Activated naive CD4-positive, alpha-beta T cell treated with anti-CD3 and anti-CD28 coated beads for 36 hours (primary cell): Measurements from ENCODE around the gene MED14. TPM values are rescaled to one million over a fixed set of nuclear protein-coding genes. Genes with fewer than 3 reads are reported as not detected.

Source experiments
- CTCF ChIA-PET: fragments of 350-600 bp; sonication (Branson Sonifier 250); formaldehyde crosslinking; loops from one replicate; lab custom pipeline; 2021; ENCODE audit warnings: antibody characterized with exemption; lab: Charles Lee
- DNase-seq: peaks from one replicate; pipeline ENCODE4 v3.0.0-alpha.2; 2020
- H3K27ac Mint-ChIP-seq: one replicate; pipeline ENCODE4 v1.8.0; 2021; ENCODE audit warnings: mild to moderate bottlenecking, mixed read lengths
- H3K27me3 Mint-ChIP-seq: one replicate; pipeline ENCODE4 v1.8.0; 2021; ENCODE audit warnings: low read depth, mixed read lengths
- H3K36me3 Mint-ChIP-seq: one replicate; pipeline ENCODE4 v1.8.0; 2021; ENCODE audit warnings: low read depth, mixed read lengths
- H3K4me1 Mint-ChIP-seq: one replicate; pipeline ENCODE4 v1.8.0; 2021; ENCODE audit warnings: low read depth, mixed read lengths
- H3K4me3 Mint-ChIP-seq: one replicate; pipeline ENCODE4 v1.8.0; 2021; ENCODE audit warnings: mild to moderate bottlenecking, moderate library complexity, mixed read lengths
- H3K9me3 Mint-ChIP-seq: one replicate; pipeline ENCODE4 v1.8.0; 2021; ENCODE audit warnings: mixed read lengths
- intact Hi-C: fragments of 100-400 bp; cut with micrococcal nuclease; formaldehyde crosslinking; loops from one replicate; pipeline ENCODE4 v1.15.1; 2023
- total RNA-seq, 2 experiments: library from RNA; stranded (reverse); gene quantifications; one replicate each; pipeline ENCODE4 v1.2.3, GENCODE V29; 2021

The MED14 gene
- total RNA-seq, 2 experiments from 2014 or later, result 47.3 to 50.8 TPM

GRCh38 chrX:40687169-40687568 is 48.2 kb downstream of the MED14 start:
- Mint-ChIP-seq H3K4me1 (peaks cover 23% of the 10 kb centered on the region), H3K9me3 (no peaks in the 10 kb centered on the region), H3K36me3 (peaks cover 23% of the 10 kb centered on the region), H3K27ac (no peak overlapping the region), H3K4me3 (no peak overlapping the region), H3K27me3 (no peaks in the 10 kb centered on the region)
- CTCF ChIA-PET, result no interaction called here
- DNase-seq, result no peak
- intact Hi-C loops, result loop anchor here (5.0 kb wide), 1 partner anchor 40 kb away; no protein-coding TSS in a partner anchor

- no peaks in the 10 kb centered on the region for H3K27me3 Mint-ChIP-seq
- intact Hi-C loops, result loop anchor here (5.0 kb wide), 1 partner anchor 42 kb away; no protein-coding TSS in a partner anchor
- no peak overlapping the region for H3K27ac Mint-ChIP-seq
- peaks cover 18% of the 10 kb centered on the region for H3K36me3 Mint-ChIP-seq
- no peak overlapping the region for H3K4me3 Mint-ChIP-seq
- CTCF ChIA-PET, result interaction anchor here (1.3 kb wide), 1 partner anchor 109 kb away, joined by 4 read pairs; no protein-coding TSS in a partner anchor
- DNase-seq, result peak; percentile 4
- peaks cover 23% of the 10 kb centered on the region for H3K4me1 Mint-ChIP-seq
- H3K9me3 Mint-ChIP-seq, result no peaks in the 10 kb centered on the region
Measured at GRCh38 chrX:40685362-40685918, 49.9 kb downstream of the MED14 start.

GRCh38 chrX:40684092-40684491 is 51.2 kb downstream of the MED14 start:
- Mint-ChIP-seq H3K4me1 (peaks cover 23% of the 10 kb centered on the region), H3K36me3 (peaks cover 20% of the 10 kb centered on the region), H3K27me3 (no peaks in the 10 kb centered on the region), H3K4me3 (no peak overlapping the region), H3K9me3 (no peaks in the 10 kb centered on the region), H3K27ac (no peak overlapping the region)
- intact Hi-C loops, result no loop called here
- DNase-seq, result no peak
- CTCF ChIA-PET, result interaction anchor here (1.1 kb wide), 1 partner anchor 32 kb away, joined by 3 read pairs; no protein-coding TSS in a partner anchor

- no peak for DNase-seq
- no peaks in the 10 kb centered on the region for H3K9me3 Mint-ChIP-seq
- CTCF ChIA-PET, result interaction anchor here (1.1 kb wide), 1 partner anchor 31 kb away, joined by 3 read pairs; no protein-coding TSS in a partner anchor
- no peak overlapping the region for H3K27ac Mint-ChIP-seq
- peaks cover 19% of the 10 kb centered on the region for H3K36me3 Mint-ChIP-seq
- intact Hi-C loops, result no loop called here
- H3K4me1 Mint-ChIP-seq, result peaks cover 23% of the 10 kb centered on the region
- no peaks in the 10 kb centered on the region for H3K27me3 Mint-ChIP-seq
- no peak overlapping the region for H3K4me3 Mint-ChIP-seq
Measured at GRCh38 chrX:40683245-40683644, 52.1 kb downstream of the MED14 start.

GRCh38 chrX:40671126-40671525 is 64.2 kb downstream of the MED14 start:
- Mint-ChIP-seq H3K36me3 (peaks cover 14% of the 10 kb centered on the region), H3K4me1 (no peaks in the 10 kb centered on the region), H3K9me3 (no peaks in the 10 kb centered on the region), H3K27ac (no peak overlapping the region), H3K27me3 (no peaks in the 10 kb centered on the region), H3K4me3 (no peak overlapping the region)
- DNase-seq, result no peak
- intact Hi-C loops, result no loop called here
- CTCF ChIA-PET, result no interaction called here

GRCh38 chrX:40663880-40664630 is 71.3 kb downstream of the MED14 start:
- Mint-ChIP-seq H3K36me3 (peaks cover 18% of the 10 kb centered on the region), H3K27ac (no peak overlapping the region), H3K4me1 (no peaks in the 10 kb centered on the region), H3K9me3 (no peaks in the 10 kb centered on the region), H3K27me3 (no peaks in the 10 kb centered on the region), H3K4me3 (no peak overlapping the region)
- CTCF ChIA-PET, result no interaction called here
- no peak for DNase-seq
- intact Hi-C loops, result no loop called here

- no peaks in the 10 kb centered on the region for H3K27me3 Mint-ChIP-seq
- no peak overlapping the region for H3K4me3 Mint-ChIP-seq
- no peaks in the 10 kb centered on the region for H3K9me3 Mint-ChIP-seq
- DNase-seq, result no peak
- H3K36me3 Mint-ChIP-seq, result peaks cover 18% of the 10 kb centered on the region
- CTCF ChIA-PET, result no interaction called here
- no peak overlapping the region for H3K27ac Mint-ChIP-seq
- intact Hi-C loops, result no loop called here
- no peaks in the 10 kb centered on the region for H3K4me1 Mint-ChIP-seq
Measured at GRCh38 chrX:40663078-40663740, 72.1 kb downstream of the MED14 start.

- no peaks in the 10 kb centered on the region for H3K9me3 Mint-ChIP-seq
- no peak for DNase-seq
- H3K4me1 Mint-ChIP-seq, result no peaks in the 10 kb centered on the region
- H3K4me3 Mint-ChIP-seq, result no peak overlapping the region
- CTCF ChIA-PET, result no interaction called here
- H3K36me3 Mint-ChIP-seq, result peaks cover 10% of the 10 kb centered on the region
- H3K27ac Mint-ChIP-seq, result no peak overlapping the region
- intact Hi-C loops, result no loop called here
- no peaks in the 10 kb centered on the region for H3K27me3 Mint-ChIP-seq
Measured at GRCh38 chrX:40661489-40661888, 73.9 kb downstream of the MED14 start.

- no peaks in the 10 kb centered on the region for H3K4me1 Mint-ChIP-seq
- H3K36me3 Mint-ChIP-seq, result peaks cover 11% of the 10 kb centered on the region
- CTCF ChIA-PET, result no interaction called here
- no peak overlapping the region for H3K4me3 Mint-ChIP-seq
- intact Hi-C loops, result no loop called here
- H3K27ac Mint-ChIP-seq, result no peak overlapping the region
- H3K27me3 Mint-ChIP-seq, result no peaks in the 10 kb centered on the region
- no peak for DNase-seq
- no peaks in the 10 kb centered on the region for H3K9me3 Mint-ChIP-seq
Measured at GRCh38 chrX:40660381-40660780, 75.0 kb downstream of the MED14 start.

GRCh38 chrX:40653535-40653934 is 81.8 kb downstream of the MED14 start:
- H3K27me3 Mint-ChIP-seq, result no peaks in the 10 kb centered on the region
- no peak overlapping the region for H3K27ac Mint-ChIP-seq
- intact Hi-C loops, result loop anchor here (2.0 kb wide), 1 partner anchor 599 kb away; no protein-coding TSS in a partner anchor
- no peaks in the 10 kb centered on the region for H3K9me3 Mint-ChIP-seq
- DNase-seq, result no peak
- no peak overlapping the region for H3K4me3 Mint-ChIP-seq
- CTCF ChIA-PET, result interaction anchor here (1.0 to 5.6 kb wide), 4 partner anchors 14 to 141 kb away, joined by 3 to 68 read pairs (median 6); no protein-coding TSS in a partner anchor
- peaks cover 3% of the 10 kb centered on the region for H3K4me1 Mint-ChIP-seq
- H3K36me3 Mint-ChIP-seq, result peaks cover 6% of the 10 kb centered on the region

GRCh38 chrX:40652664-40653063 is 82.7 kb downstream of the MED14 start:
- CTCF ChIA-PET, result interaction anchor here (1.4 to 5.6 kb wide), 4 partner anchors 15 to 142 kb away, joined by 4 to 68 read pairs (median 8); no protein-coding TSS in a partner anchor
- no peak overlapping the region for H3K4me3 Mint-ChIP-seq
- peaks cover 3% of the 10 kb centered on the region for H3K4me1 Mint-ChIP-seq
- intact Hi-C loops, result loop anchor here (2.0 kb wide), 1 partner anchor 600 kb away; no protein-coding TSS in a partner anchor
- H3K36me3 Mint-ChIP-seq, result peaks cover 6% of the 10 kb centered on the region
- H3K9me3 Mint-ChIP-seq, result no peaks in the 10 kb centered on the region
- H3K27ac Mint-ChIP-seq, result no peak overlapping the region
- H3K27me3 Mint-ChIP-seq, result no peaks in the 10 kb centered on the region
- no peak for DNase-seq

GRCh38 chrX:40651620-40652223 is 83.6 kb downstream of the MED14 start:
- H3K36me3 Mint-ChIP-seq, result peaks cover 6% of the 10 kb centered on the region
- intact Hi-C loops, result loop anchor here (1.0 to 2.0 kb wide), 3 partner anchors 143 to 601 kb away; no protein-coding TSS in a partner anchor
- no peak overlapping the region for H3K4me3 Mint-ChIP-seq
- H3K27ac Mint-ChIP-seq, result no peak overlapping the region
- no peaks in the 10 kb centered on the region for H3K27me3 Mint-ChIP-seq
- peak; percentile 79 for DNase-seq
- CTCF ChIA-PET, result interaction anchor here (0.6 to 5.6 kb wide), 18 partner anchors 13 to 528 kb away, joined by 3 to 68 read pairs (median 3); no protein-coding TSS in a partner anchor
- H3K9me3 Mint-ChIP-seq, result no peaks in the 10 kb centered on the region
- H3K4me1 Mint-ChIP-seq, result peaks cover 3% of the 10 kb centered on the region
